Activated T-helper 2 cell treated with anti-CD3 and anti-CD28 coated beads, Interferon-gamma antibody, Interleukin-2, Interleukin-4, amounts not matched to agents 10 μg/mL and 5 μg/mL and 100 μg/mL, durations not matched to agents 14 hours and 24 hours and 36 hours (primary cell): ENCODE data around the gene IGSF21. TPM values are rescaled to one million over a fixed set of nuclear protein-coding genes. Genes with fewer than 3 reads are reported as not detected.

Experiments
- DNase-seq: peaks from one replicate; pipeline ENCODE4 v3.0.0; 2021; ENCODE audit warnings: low spot score
- H3K27ac Mint-ChIP-seq: one replicate; pipeline ENCODE4 v1.8.0; 2021; ENCODE audit warnings: mixed read lengths
- H3K27me3 Mint-ChIP-seq: one replicate; pipeline ENCODE4 v1.8.0; 2021; ENCODE audit warnings: low read depth, mixed read lengths
- H3K36me3 Mint-ChIP-seq: one replicate; pipeline ENCODE4 v1.8.0; 2021; ENCODE audit warnings: low read depth, mixed read lengths
- H3K4me1 Mint-ChIP-seq: one replicate; pipeline ENCODE4 v1.8.0; 2021; ENCODE audit warnings: low read depth, mixed read lengths
- H3K4me3 Mint-ChIP-seq: one replicate; pipeline ENCODE4 v1.8.0; 2021; ENCODE audit warnings: low read depth, mild to moderate bottlenecking, moderate library complexity, mixed read lengths
- H3K9me3 Mint-ChIP-seq: one replicate; pipeline ENCODE4 v1.8.0; 2021; ENCODE audit warnings: mixed read lengths
- intact Hi-C: fragments of 100-400 bp; cut with micrococcal nuclease; formaldehyde crosslinking; loops from one replicate; pipeline ENCODE4 v1.15.1; 2023
- total RNA-seq: library from RNA; stranded (reverse); gene quantifications from 2 replicates; pipeline ENCODE4 v1.2.3, GENCODE V29; 2022

IGSF21 gene
- total RNA-seq, 1 donor from 2014 or later, result not detected

GRCh38 chr1:18116777-18117176 is 9.2 kb downstream of the IGSF21 start:
- H3K27me3 Mint-ChIP-seq, result peaks cover 26% of the 10 kb centered on the region
- H3K9me3 Mint-ChIP-seq, result no peaks in the 10 kb centered on the region
- no peaks in the 10 kb centered on the region for H3K4me1 Mint-ChIP-seq

DNA sequence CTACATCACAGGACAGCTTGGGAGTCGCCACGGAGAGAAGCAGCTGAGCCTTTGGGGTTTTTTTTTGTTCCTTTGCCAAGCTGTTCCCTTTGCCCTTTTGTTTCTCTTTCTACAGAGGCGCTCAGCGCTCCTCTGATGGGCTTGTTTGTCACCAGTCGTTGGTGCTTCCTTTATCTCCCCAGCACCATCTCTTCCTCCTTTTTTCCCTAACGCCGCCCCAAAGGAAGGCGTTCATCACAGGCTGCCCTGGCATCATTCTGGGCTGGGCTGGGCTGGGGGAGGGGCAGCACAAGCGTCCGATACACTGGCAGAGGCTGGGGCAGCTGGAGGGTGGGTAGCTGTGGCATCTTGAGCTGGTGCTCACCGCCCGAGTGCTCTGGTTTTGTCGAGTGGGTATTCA is 10.5 kb downstream of the IGSF21 start:
- H3K27me3 Mint-ChIP-seq, result peaks cover 16% of the 10 kb centered on the region
- H3K9me3 Mint-ChIP-seq, result no peaks in the 10 kb centered on the region
- H3K4me3 Mint-ChIP-seq, result no peak overlapping the region
- H3K4me1 Mint-ChIP-seq, result no peaks in the 10 kb centered on the region
- intact Hi-C loops, result no loop called here
- H3K36me3 Mint-ChIP-seq, result no peaks in the 10 kb centered on the region
- no peak for DNase-seq
- no peak overlapping the region for H3K27ac Mint-ChIP-seq

More at GRCh38 chr1:18116777-18117176, 9.2 kb downstream of the IGSF21 start:
- Mint-ChIP-seq H3K36me3 (no peaks in the 10 kb centered on the region), H3K4me3 (no peak overlapping the region), H3K27ac (no peak overlapping the region)
- DNase-seq, result no peak
- intact Hi-C loops, result no loop called here

- H3K27ac Mint-ChIP-seq, result no peak overlapping the region
- H3K9me3 Mint-ChIP-seq, result no peaks in the 10 kb centered on the region
- no peaks in the 10 kb centered on the region for H3K36me3 Mint-ChIP-seq
- no peak overlapping the region for H3K4me3 Mint-ChIP-seq
- no peaks in the 10 kb centered on the region for H3K4me1 Mint-ChIP-seq
- intact Hi-C loops, result no loop called here
- H3K27me3 Mint-ChIP-seq, result peaks cover 14% of the 10 kb centered on the region
- no peak for DNase-seq
Observed at GRCh38 chr1:18118491-18118890, 10.9 kb downstream of the IGSF21 start.

GRCh38 chr1:18119289-18119688 is 11.7 kb downstream of the IGSF21 start:
- no peak overlapping the region for H3K27ac Mint-ChIP-seq
- peaks cover 12% of the 10 kb centered on the region for H3K27me3 Mint-ChIP-seq
- H3K9me3 Mint-ChIP-seq, result no peaks in the 10 kb centered on the region
- H3K36me3 Mint-ChIP-seq, result no peaks in the 10 kb centered on the region
- intact Hi-C loops, result no loop called here
- no peaks in the 10 kb centered on the region for H3K4me1 Mint-ChIP-seq
- no peak overlapping the region for H3K4me3 Mint-ChIP-seq
- no peak for DNase-seq

DNA sequence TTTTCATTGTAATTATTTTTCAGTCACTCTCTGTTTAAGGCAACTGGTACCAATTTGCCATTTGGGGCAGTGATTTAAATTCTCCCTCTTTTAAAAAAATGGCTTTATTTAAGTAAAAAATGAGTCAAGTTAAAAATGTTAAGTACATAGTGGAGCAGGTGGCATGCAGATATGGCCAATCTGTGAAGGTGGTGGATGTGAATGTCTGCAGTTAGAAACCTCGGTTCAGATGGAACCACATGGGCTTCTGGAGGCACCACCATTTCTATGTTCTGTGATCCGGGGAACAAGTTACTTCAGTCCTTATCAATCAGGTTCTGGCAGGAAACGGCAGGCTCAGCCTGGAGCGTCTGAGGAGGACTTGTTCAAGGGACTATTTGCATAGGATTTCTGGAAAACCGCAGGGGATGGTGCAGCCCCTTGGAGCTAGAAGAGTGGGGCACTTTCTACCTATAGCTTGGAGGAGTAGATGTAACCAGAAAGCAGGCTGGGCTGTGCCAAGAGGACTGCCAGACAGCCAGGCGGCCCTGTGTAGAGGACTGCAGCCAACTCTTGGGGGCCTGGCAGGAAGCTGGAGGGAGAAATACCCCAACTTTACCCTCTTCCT is 12.3 kb downstream of the IGSF21 start:
- no peak for DNase-seq
- Mint-ChIP-seq H3K9me3 (no peaks in the 10 kb centered on the region), H3K4me3 (no peak overlapping the region), H3K27me3 (peaks cover 11% of the 10 kb centered on the region), H3K4me1 (no peaks in the 10 kb centered on the region), H3K27ac (no peak overlapping the region), H3K36me3 (no peaks in the 10 kb centered on the region)
- intact Hi-C loops, result no loop called here

DNA sequence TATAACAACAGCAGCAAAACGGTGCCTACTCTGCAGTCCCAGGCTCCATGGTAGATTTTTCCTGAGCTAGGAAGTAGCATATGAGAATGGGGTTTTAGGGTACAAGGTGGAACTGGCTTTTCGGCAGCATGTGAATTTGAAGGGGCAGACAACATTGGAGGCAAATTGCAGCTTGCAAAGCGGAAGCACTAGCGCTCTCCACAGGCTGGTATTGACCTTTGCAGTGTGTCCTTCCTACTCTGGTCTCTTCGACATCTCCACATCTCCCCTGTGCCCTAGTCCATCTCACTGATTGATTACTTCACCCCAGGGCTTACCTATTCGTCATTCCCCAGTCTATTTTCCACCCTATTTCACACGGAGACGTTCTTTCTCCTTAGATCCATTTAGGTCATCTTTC is 13.0 kb downstream of the IGSF21 start:
- H3K4me1 Mint-ChIP-seq, result no peaks in the 10 kb centered on the region
- no peaks in the 10 kb centered on the region for H3K9me3 Mint-ChIP-seq
- DNase-seq, result no peak
- H3K4me3 Mint-ChIP-seq, result no peak overlapping the region
- H3K27ac Mint-ChIP-seq, result no peak overlapping the region
- peaks cover 11% of the 10 kb centered on the region for H3K27me3 Mint-ChIP-seq
- intact Hi-C loops, result no loop called here
- no peaks in the 10 kb centered on the region for H3K36me3 Mint-ChIP-seq

DNA sequence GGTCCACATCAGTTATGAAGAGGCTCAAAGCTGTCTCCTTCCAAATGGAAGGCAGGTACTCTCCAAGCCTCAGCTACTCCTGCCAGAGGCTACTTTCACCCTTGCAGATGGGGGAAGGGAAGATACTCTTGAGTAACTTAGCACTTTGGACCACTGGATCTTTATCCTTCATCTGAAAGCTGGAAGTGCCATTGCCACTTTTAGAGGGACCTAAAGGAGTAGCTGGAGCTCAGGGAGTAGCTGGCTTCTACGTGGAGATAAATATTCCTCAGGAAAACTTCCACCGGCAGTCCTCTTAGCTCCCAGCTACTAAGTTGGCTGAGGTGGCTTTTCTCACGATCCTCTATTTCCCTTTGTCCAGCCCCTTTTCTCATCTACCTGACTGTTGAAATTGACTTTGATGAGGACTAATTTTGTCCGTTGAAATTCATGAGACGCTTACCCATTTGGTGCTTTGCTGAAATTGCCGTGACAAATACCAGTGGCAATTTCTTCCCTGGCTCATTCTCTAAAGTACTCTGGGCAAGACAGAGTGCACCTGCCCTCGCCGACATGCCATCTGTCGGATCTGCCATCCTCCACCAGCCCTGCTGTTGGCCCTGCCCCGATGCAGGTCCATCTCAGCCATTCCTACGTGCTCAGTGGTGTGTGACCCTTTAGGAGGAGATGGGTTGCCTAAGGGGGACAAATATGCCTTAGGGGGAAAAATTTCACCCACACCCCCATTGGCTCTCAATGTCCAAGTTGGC is 13.6 kb downstream of the IGSF21 start:
- no peak overlapping the region for H3K27ac Mint-ChIP-seq
- H3K4me3 Mint-ChIP-seq, result no peak overlapping the region

GRCh38 chr1:18123467-18123992 is 15.9 kb downstream of the IGSF21 start:
- no peaks in the 10 kb centered on the region for H3K4me1 Mint-ChIP-seq
- H3K4me3 Mint-ChIP-seq, result no peak overlapping the region
- no peak overlapping the region for H3K27ac Mint-ChIP-seq
- intact Hi-C loops, result no loop called here
- H3K36me3 Mint-ChIP-seq, result no peaks in the 10 kb centered on the region
- no peaks in the 10 kb centered on the region for H3K9me3 Mint-ChIP-seq
- no peak for DNase-seq
- H3K27me3 Mint-ChIP-seq, result peaks cover under 1% of the 10 kb centered on the region

More for the DNA sequence above, 13.6 kb downstream of the IGSF21 start:
- Mint-ChIP-seq H3K36me3 (no peaks in the 10 kb centered on the region), H3K9me3 (no peaks in the 10 kb centered on the region), H3K27me3 (peaks cover 11% of the 10 kb centered on the region), H3K4me1 (no peaks in the 10 kb centered on the region)
- intact Hi-C loops, result no loop called here
- DNase-seq, result no peak

DNA sequence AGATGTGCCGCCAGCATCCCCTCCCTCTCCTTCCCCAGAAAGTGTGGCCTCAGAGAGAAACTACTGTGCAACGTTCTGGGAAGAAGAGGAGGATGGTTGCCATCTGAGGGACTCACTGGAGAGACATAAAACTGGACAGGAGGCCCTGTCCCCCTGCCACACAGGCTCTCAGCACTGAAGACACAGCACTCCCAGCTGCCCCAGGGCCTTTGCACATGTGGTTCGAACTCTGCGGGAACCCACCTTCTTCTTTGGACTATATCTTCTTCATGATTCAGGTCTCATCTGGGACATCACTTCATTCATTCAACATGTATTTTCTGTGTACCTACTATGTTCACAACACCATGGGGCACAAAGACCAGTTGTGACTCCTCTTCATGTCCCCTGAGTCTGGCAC is 17.4 kb downstream of the IGSF21 start:
- no peak overlapping the region for H3K4me3 Mint-ChIP-seq
- no peak for DNase-seq
- H3K4me1 Mint-ChIP-seq, result no peaks in the 10 kb centered on the region
- intact Hi-C loops, result no loop called here
- no peak overlapping the region for H3K27ac Mint-ChIP-seq
- H3K36me3 Mint-ChIP-seq, result no peaks in the 10 kb centered on the region
- H3K9me3 Mint-ChIP-seq, result no peaks in the 10 kb centered on the region
- no peaks in the 10 kb centered on the region for H3K27me3 Mint-ChIP-seq

GRCh38 chr1:18126616-18127015 is 19.0 kb downstream of the IGSF21 start:
- DNase-seq, result no peak
- Mint-ChIP-seq H3K36me3 (no peaks in the 10 kb centered on the region), H3K27me3 (no peaks in the 10 kb centered on the region), H3K4me3 (no peak overlapping the region), H3K4me1 (no peaks in the 10 kb centered on the region), H3K9me3 (no peaks in the 10 kb centered on the region), H3K27ac (no peak overlapping the region)
- intact Hi-C loops, result no loop called here

DNA sequence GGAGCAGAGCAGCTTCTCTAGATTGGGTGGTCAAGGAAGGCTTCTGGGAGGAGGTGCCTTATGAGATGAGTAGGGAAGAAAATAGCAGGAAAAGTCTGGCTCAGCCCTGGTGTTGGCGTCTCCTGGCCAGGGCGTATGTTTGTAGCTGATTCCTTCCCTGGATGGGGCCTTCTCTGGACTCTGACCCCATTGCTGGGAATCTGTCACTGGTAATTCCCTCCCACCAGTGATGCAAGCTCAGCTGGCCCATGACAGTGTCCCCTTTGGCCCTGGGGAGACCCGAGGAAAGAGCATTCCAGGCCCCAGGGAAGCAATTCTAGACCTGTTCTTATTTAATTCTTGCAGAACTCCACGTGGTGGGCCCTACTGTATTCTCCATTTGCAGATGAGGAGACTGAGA is 20.7 kb downstream of the IGSF21 start:
- no peak for DNase-seq
- intact Hi-C loops, result no loop called here
- no peaks in the 10 kb centered on the region for H3K36me3 Mint-ChIP-seq
- no peak overlapping the region for H3K4me3 Mint-ChIP-seq
- no peaks in the 10 kb centered on the region for H3K27me3 Mint-ChIP-seq
- no peaks in the 10 kb centered on the region for H3K4me1 Mint-ChIP-seq
- H3K9me3 Mint-ChIP-seq, result no peaks in the 10 kb centered on the region
- no peak overlapping the region for H3K27ac Mint-ChIP-seq

GRCh38 chr1:18130356-18130755 is 22.8 kb downstream of the IGSF21 start:
- no peaks in the 10 kb centered on the region for H3K4me1 Mint-ChIP-seq
- intact Hi-C loops, result no loop called here
- no peaks in the 10 kb centered on the region for H3K27me3 Mint-ChIP-seq
- no peaks in the 10 kb centered on the region for H3K9me3 Mint-ChIP-seq
- H3K36me3 Mint-ChIP-seq, result no peaks in the 10 kb centered on the region
- DNase-seq, result no peak
- no peak overlapping the region for H3K4me3 Mint-ChIP-seq
- no peak overlapping the region for H3K27ac Mint-ChIP-seq

DNA sequence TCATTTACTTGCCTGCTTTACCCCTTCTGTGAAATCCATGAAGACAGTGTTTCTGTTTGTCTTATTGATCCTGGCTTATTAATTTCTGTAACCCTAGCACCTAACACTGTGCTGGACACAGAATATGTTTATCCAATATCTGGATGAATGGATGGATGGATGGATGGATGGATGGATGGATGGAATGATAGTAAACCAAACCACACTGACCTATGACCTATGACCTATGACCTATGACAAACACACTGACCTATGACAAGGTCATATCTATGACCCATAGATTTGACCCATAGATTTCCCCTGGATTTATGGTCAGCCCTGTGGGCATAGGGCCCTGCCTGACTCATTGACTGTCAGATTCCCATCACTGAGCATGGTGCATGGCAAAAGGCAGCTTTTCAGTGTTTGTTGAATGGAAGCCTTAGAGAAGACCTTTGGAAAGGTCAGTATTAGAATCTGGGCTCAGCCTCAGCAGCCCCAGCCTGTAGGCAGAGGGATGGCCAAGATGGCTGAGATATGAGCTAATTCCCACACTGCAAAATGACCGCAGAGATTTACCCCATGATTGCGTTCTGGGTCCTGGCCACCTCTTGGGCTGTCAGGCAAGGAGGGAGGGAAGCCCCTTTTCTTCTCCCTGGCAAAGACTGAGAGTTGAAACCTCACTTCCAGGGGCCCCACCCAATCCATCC is 24.6 kb downstream of the IGSF21 start:
- Mint-ChIP-seq H3K27ac (no peak overlapping the region), H3K4me1 (no peaks in the 10 kb centered on the region), H3K36me3 (no peaks in the 10 kb centered on the region), H3K9me3 (no peaks in the 10 kb centered on the region), H3K27me3 (no peaks in the 10 kb centered on the region), H3K4me3 (no peak overlapping the region)
- intact Hi-C loops, result no loop called here
- no peak for DNase-seq
